ENCODE measurements around the gene PCNX2.
"Not testable (repeated sequence)": the region's sequence is repeated elsewhere in the genome, so short reads cannot be mapped to it uniquely, and the experiment has no call there.

PCNX2 gene

GRCh38 chr1:233094269-233094668 lies 201.3 kb downstream of the PCNX2 start:
- H3K27me3 ChIP-seq (ENCODE audit: insufficient read depth, low read length): no peaks in the 10 kb centered on the region
- H3K27ac ChIP-seq (ENCODE audit: low read length): no peak overlapping the region
- no peak overlapping the region for H3K4me3 ChIP-seq (ENCODE audit: low read length)
- no peaks in the 10 kb centered on the region for H3K4me1 ChIP-seq (ENCODE audit: insufficient read depth, low read length)
- peaks cover 43% of the 10 kb centered on the region; the same call in 1 of the 2 replicates for H3K36me3 ChIP-seq (ENCODE audit: insufficient read depth, low read depth, low read length)
- H3K9me3 ChIP-seq (ENCODE audit: insufficient read depth, low read depth, low read length): no peaks in the 10 kb centered on the region
- no peak overlapping the region for H3K9ac ChIP-seq (ENCODE audit: low read depth, low read length)

- Histone ChIP-seq H3K36me3 (ENCODE audit: insufficient read depth, low read depth, low read length) (peaks cover 62% of the 10 kb centered on the region; the same call in 1 of the 2 replicates), H3K4me3 (ENCODE audit: low read length) (no peak overlapping the region)
Measured at GRCh38 chr1:233090746-233091494, 204.6 kb downstream of the PCNX2 start.

GRCh38 chr1:233089251-233089650 lies 206.3 kb downstream of the PCNX2 start:
- peaks cover 7% of the 10 kb centered on the region; the same call in 1 of the 2 replicates for H3K4me1 ChIP-seq (ENCODE audit: insufficient read depth, low read length)
- no peak overlapping the region for H3K4me3 ChIP-seq (ENCODE audit: low read length)
- no peaks in the 10 kb centered on the region for H3K27me3 ChIP-seq (ENCODE audit: insufficient read depth, low read length)
- no peak overlapping the region for H3K9ac ChIP-seq (ENCODE audit: low read depth, low read length)
- H3K36me3 ChIP-seq (ENCODE audit: insufficient read depth, low read depth, low read length): peaks cover 49% of the 10 kb centered on the region; the same call in 1 of the 2 replicates
- no peak overlapping the region for H3K27ac ChIP-seq (ENCODE audit: low read length)
- H3K9me3 ChIP-seq (ENCODE audit: insufficient read depth, low read depth, low read length): no peaks in the 10 kb centered on the region

More at GRCh38 chr1:233090746-233091494, 204.6 kb downstream of the PCNX2 start:
- Histone ChIP-seq H3K27me3 (ENCODE audit: insufficient read depth, low read length) (no peaks in the 10 kb centered on the region), H3K4me1 (ENCODE audit: insufficient read depth, low read length) (peaks cover 7% of the 10 kb centered on the region; the same call in 1 of the 2 replicates), H3K27ac (ENCODE audit: low read length) (no peak overlapping the region), H3K9ac (ENCODE audit: low read depth, low read length) (no peak overlapping the region), H3K9me3 (ENCODE audit: insufficient read depth, low read depth, low read length) (no peaks in the 10 kb centered on the region)

GRCh38 chr1:233088613-233089012 lies 206.9 kb downstream of the PCNX2 start:
- Histone ChIP-seq H3K4me1 (ENCODE audit: insufficient read depth, low read length) (peaks cover 7% of the 10 kb centered on the region; the same call in 1 of the 2 replicates), H3K9me3 (ENCODE audit: insufficient read depth, low read depth, low read length) (no peaks in the 10 kb centered on the region)

GRCh38 chr1:233086961-233087881 lies 208.3 kb downstream of the PCNX2 start:
- no peak overlapping the region for H3K27ac ChIP-seq (ENCODE audit: low read length)
- H3K4me3 ChIP-seq (ENCODE audit: low read length): no peak overlapping the region

More at GRCh38 chr1:233088613-233089012, 206.9 kb downstream of the PCNX2 start:
- Histone ChIP-seq H3K4me3 (ENCODE audit: low read length) (no peak overlapping the region), H3K36me3 (ENCODE audit: insufficient read depth, low read depth, low read length) (peaks cover 43% of the 10 kb centered on the region; the same call in 1 of the 2 replicates), H3K27me3 (ENCODE audit: insufficient read depth, low read length) (no peaks in the 10 kb centered on the region), H3K9ac (ENCODE audit: low read depth, low read length) (no peak overlapping the region), H3K27ac (ENCODE audit: low read length) (no peak overlapping the region)

GRCh38 chr1:233085566-233085965 lies 210.0 kb downstream of the PCNX2 start:
- Histone ChIP-seq H3K36me3 (ENCODE audit: insufficient read depth, low read depth, low read length) (peaks cover 39% of the 10 kb centered on the region; the same call in 1 of the 2 replicates), H3K4me1 (ENCODE audit: insufficient read depth, low read length) (peaks cover 7% of the 10 kb centered on the region; the same call in 1 of the 2 replicates), H3K4me3 (ENCODE audit: low read length) (no peak overlapping the region), H3K27me3 (ENCODE audit: insufficient read depth, low read length) (no peaks in the 10 kb centered on the region), H3K9me3 (ENCODE audit: insufficient read depth, low read depth, low read length) (no peaks in the 10 kb centered on the region), H3K9ac (ENCODE audit: low read depth, low read length) (no peak overlapping the region), H3K27ac (ENCODE audit: low read length) (no peak overlapping the region)

More at GRCh38 chr1:233086961-233087881, 208.3 kb downstream of the PCNX2 start:
- peaks cover 41% of the 10 kb centered on the region; the same call in 1 of the 2 replicates for H3K36me3 ChIP-seq (ENCODE audit: insufficient read depth, low read depth, low read length)
- H3K4me1 ChIP-seq (ENCODE audit: insufficient read depth, low read length): peaks cover 7% of the 10 kb centered on the region; the same call in 1 of the 2 replicates
- no peaks in the 10 kb centered on the region for H3K27me3 ChIP-seq (ENCODE audit: insufficient read depth, low read length)
- no peaks in the 10 kb centered on the region for H3K9me3 ChIP-seq (ENCODE audit: insufficient read depth, low read depth, low read length)
- H3K9ac ChIP-seq (ENCODE audit: low read depth, low read length): no peak overlapping the region

GRCh38 chr1:233082778-233083550 lies 212.6 kb downstream of the PCNX2 start:
- H3K27me3 ChIP-seq (ENCODE audit: insufficient read depth, low read length): no peaks in the 10 kb centered on the region
- no peak overlapping the region for H3K4me3 ChIP-seq (ENCODE audit: low read length)
- no peak overlapping the region for H3K27ac ChIP-seq (ENCODE audit: low read length)
- peaks cover 3% of the 10 kb centered on the region; the same call in 1 of the 2 replicates for H3K4me1 ChIP-seq (ENCODE audit: insufficient read depth, low read length)
- H3K9ac ChIP-seq (ENCODE audit: low read depth, low read length): no peak overlapping the region
- peaks cover 23% of the 10 kb centered on the region; the same call in 1 of the 2 replicates for H3K36me3 ChIP-seq (ENCODE audit: insufficient read depth, low read depth, low read length)
- no peaks in the 10 kb centered on the region for H3K9me3 ChIP-seq (ENCODE audit: insufficient read depth, low read depth, low read length)

- Histone ChIP-seq H3K4me1 (ENCODE audit: insufficient read depth, low read length) (peaks cover 3% of the 10 kb centered on the region; the same call in 1 of the 2 replicates), H3K27me3 (ENCODE audit: insufficient read depth, low read length) (no peaks in the 10 kb centered on the region)
Measured at GRCh38 chr1:233081735-233082134, 213.8 kb downstream of the PCNX2 start.

GRCh38 chr1:233080827-233081226 lies 214.7 kb downstream of the PCNX2 start:
- not testable (repeated sequence) for H3K4me1 ChIP-seq (ENCODE audit: insufficient read depth, low read length); H3K9me3 ChIP-seq (ENCODE audit: insufficient read depth, low read depth, low read length); H3K27ac ChIP-seq (ENCODE audit: low read length); H3K9ac ChIP-seq (ENCODE audit: low read depth, low read length); H3K4me3 ChIP-seq (ENCODE audit: low read length); H3K36me3 ChIP-seq (ENCODE audit: insufficient read depth, low read depth, low read length); H3K27me3 ChIP-seq (ENCODE audit: insufficient read depth, low read length)

More at GRCh38 chr1:233081735-233082134, 213.8 kb downstream of the PCNX2 start:
- no peaks in the 10 kb centered on the region for H3K9me3 ChIP-seq (ENCODE audit: insufficient read depth, low read depth, low read length)
- peaks cover 12% of the 10 kb centered on the region; the same call in 1 of the 2 replicates for H3K36me3 ChIP-seq (ENCODE audit: insufficient read depth, low read depth, low read length)
- H3K27ac ChIP-seq (ENCODE audit: low read length): no peak overlapping the region
- H3K4me3 ChIP-seq (ENCODE audit: low read length): no peak overlapping the region
- no peak overlapping the region for H3K9ac ChIP-seq (ENCODE audit: low read depth, low read length)

GRCh38 chr1:233080286-233080685 lies 215.2 kb downstream of the PCNX2 start:
- Histone ChIP-seq H3K27me3 (ENCODE audit: insufficient read depth, low read length) (no peaks in the 10 kb centered on the region), H3K9me3 (ENCODE audit: insufficient read depth, low read depth, low read length) (no peaks in the 10 kb centered on the region), H3K27ac (ENCODE audit: low read length) (no peak overlapping the region), H3K36me3 (ENCODE audit: insufficient read depth, low read depth, low read length) (peaks cover 7% of the 10 kb centered on the region; the same call in 1 of the 2 replicates), H3K4me3 (ENCODE audit: low read length) (no peak overlapping the region), H3K4me1 (ENCODE audit: insufficient read depth, low read length) (peaks cover 3% of the 10 kb centered on the region; the same call in 1 of the 2 replicates), H3K9ac (ENCODE audit: low read depth, low read length) (no peak overlapping the region)

- H3K9ac ChIP-seq (ENCODE audit: low read depth, low read length): no peak overlapping the region
- H3K27ac ChIP-seq (ENCODE audit: low read length): no peak overlapping the region
- peaks cover 7% of the 10 kb centered on the region; the same call in 1 of the 2 replicates for H3K36me3 ChIP-seq (ENCODE audit: insufficient read depth, low read depth, low read length)
- H3K4me3 ChIP-seq (ENCODE audit: low read length): no peak overlapping the region
- no peaks in the 10 kb centered on the region for H3K27me3 ChIP-seq (ENCODE audit: insufficient read depth, low read length)
- no peaks in the 10 kb centered on the region for H3K9me3 ChIP-seq (ENCODE audit: insufficient read depth, low read depth, low read length)
- peaks cover 3% of the 10 kb centered on the region; the same call in 1 of the 2 replicates for H3K4me1 ChIP-seq (ENCODE audit: insufficient read depth, low read length)
Measured at GRCh38 chr1:233079574-233079973, 216.0 kb downstream of the PCNX2 start.
